Stomach smooth muscle (tissue), 2 donors: ENCODE data around the gene OPN4.
"Not testable (repeated sequence)": the region's sequence is repeated elsewhere in the genome, so short reads cannot be mapped to it uniquely, and the experiment has no call there.

ENCODE experiments used
- H3K27ac ChIP-seq: one replicate; pipeline ENCODE4 v1.7.0; 2013; ENCODE audit warnings: mild to moderate bottlenecking, low read length, inconsistent platforms
- H3K27me3 ChIP-seq, 2 donors: one replicate each; pipeline ENCODE4 v1.7.0; 2013; ENCODE audit warnings: low read length in 2 of 2; ENCODE audit not compliant: insufficient read depth in 2 of 2, control insufficient read depth in 1 of 2
- H3K36me3 ChIP-seq, 2 donors: one replicate each; pipeline ENCODE4 v1.7.0; 2013; ENCODE audit warnings: low read length in 2 of 2; ENCODE audit not compliant: control insufficient read depth in 2 of 2, insufficient read depth in 2 of 2
- H3K4me1 ChIP-seq: one replicate; pipeline ENCODE4 v1.7.0; 2013; ENCODE audit warnings: low read length; ENCODE audit not compliant: control insufficient read depth, insufficient read depth
- H3K4me3 ChIP-seq, 2 donors: one replicate each; pipeline ENCODE4 v1.7.0; 2013; ENCODE audit warnings: low read length in 2 of 2
- H3K9ac ChIP-seq, 2 donors: one replicate each; pipeline ENCODE4 v1.7.0; 2013; ENCODE audit warnings: low read length in 2 of 2, mild to moderate bottlenecking in 1 of 2
- H3K9me3 ChIP-seq, 2 donors: one replicate each; pipeline ENCODE4 v1.7.0; 2013; ENCODE audit warnings: low read length in 2 of 2; ENCODE audit not compliant: control insufficient read depth in 2 of 2
- donor health status: healthy.
- donor health status: Pancreatic carcinoma.

The OPN4 gene, protein sequence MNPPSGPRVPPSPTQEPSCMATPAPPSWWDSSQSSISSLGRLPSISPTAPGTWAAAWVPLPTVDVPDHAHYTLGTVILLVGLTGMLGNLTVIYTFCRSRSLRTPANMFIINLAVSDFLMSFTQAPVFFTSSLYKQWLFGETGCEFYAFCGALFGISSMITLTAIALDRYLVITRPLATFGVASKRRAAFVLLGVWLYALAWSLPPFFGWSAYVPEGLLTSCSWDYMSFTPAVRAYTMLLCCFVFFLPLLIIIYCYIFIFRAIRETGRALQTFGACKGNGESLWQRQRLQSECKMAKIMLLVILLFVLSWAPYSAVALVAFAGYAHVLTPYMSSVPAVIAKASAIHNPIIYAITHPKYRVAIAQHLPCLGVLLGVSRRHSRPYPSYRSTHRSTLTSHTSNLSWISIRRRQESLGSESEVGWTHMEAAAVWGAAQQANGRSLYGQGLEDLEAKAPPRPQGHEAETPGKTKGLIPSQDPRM

DNA sequence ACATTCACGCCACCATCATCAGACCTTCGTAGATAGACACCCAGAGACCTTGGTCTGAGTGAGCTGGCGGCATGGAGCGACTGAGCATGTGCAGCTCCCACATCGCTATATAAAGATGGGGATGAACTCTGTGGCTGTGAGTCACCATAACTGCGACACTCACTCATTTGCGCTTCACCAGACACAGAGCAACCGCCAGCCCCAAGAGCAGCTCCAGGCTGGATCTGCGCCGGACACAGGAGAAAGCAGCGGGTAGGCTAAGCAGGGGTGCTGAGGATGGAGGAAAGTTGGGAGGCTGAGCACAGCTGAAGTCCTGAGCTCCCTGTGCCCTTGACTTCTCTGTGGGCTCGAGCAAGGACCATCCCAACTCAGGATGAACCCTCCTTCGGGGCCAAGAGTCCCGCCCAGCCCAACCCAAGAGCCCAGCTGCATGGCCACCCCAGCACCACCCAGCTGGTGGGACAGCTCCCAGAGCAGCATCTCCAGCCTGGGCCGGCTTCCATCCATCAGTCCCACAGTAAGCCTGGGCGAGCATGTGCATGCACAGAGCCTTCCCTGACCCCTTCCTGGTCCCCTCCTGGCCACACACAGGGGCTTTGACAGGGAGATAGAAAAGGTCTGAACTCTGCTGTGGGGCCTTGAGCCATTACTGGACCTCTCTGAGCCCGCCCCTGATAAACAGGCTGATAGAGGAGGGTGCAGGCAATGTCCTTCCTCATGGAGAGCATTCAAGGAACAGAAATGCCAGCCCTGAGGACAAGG, at the start of gene OPN4:
Gene OPN4, plus strand, starts transcription at position 137 of the 762 bp plus-strand sequence. Its CDS starts 237 bp downstream, at position 374.
- Histone ChIP-seq H3K27me3 (no peaks in the 10 kb centered on the region), H3K4me1 (peaks cover 9% of the 10 kb centered on the region), H3K27ac (no peak within 1 kb of the TSS), H3K9ac (no peak within 1 kb of the TSS), H3K4me3 (no peak within 1 kb of the TSS), H3K9me3 (no peaks in the 10 kb centered on the region), H3K36me3 (no peaks in the 10 kb centered on the region)

DNA sequence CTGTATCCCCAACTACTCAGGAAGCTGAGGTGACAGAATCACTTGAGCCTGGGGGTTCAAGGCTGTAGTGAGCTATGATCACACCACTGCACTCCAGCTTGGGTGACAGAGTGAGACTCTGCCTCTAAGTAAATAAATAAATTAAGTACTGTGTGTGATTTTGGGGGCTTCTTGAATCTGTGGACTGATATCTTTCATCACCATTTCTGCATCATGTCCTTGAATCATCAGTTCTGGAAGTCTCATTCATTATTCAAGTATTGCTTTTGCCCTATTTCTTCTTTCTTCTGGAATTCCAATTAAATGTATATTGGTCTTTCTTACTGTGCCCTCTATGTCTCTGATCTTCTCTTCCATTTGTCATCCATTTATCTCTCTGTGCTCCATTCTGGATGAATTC, 46.7 kb upstream of the OPN4 start:
- no peaks in the 10 kb centered on the region for H3K4me1 ChIP-seq
- no peaks in the 10 kb centered on the region for H3K36me3 ChIP-seq
- H3K27ac ChIP-seq: no peak overlapping the region
- H3K27me3 ChIP-seq: no peaks in the 10 kb centered on the region
- H3K9me3 ChIP-seq: no peaks in the 10 kb centered on the region
- no peak overlapping the region for H3K4me3 ChIP-seq
- H3K9ac ChIP-seq: no peak overlapping the region

DNA sequence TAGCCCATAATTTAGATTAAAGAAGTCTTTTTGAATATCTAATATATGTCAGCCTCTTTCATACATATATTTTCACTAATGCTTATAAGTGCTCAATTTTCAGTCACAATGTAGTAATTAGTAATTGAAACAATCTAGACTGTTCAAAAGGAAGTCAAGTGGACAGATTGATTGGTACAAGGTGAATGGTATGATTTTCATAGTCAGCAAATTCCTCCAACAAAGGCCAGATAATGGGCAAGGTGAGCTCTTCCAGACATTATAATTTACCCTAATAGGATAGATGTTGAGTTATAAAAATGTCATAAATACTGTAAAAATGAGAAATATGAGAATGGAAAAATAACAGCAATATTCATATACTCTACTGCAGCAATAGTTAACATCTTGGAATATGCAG, 44.4 kb upstream of the OPN4 start:
- no peaks in the 10 kb centered on the region for H3K36me3 ChIP-seq
- no peak overlapping the region for H3K27ac ChIP-seq
- no peaks in the 10 kb centered on the region for H3K9me3 ChIP-seq
- H3K4me1 ChIP-seq: no peaks in the 10 kb centered on the region
- no peaks in the 10 kb centered on the region for H3K27me3 ChIP-seq
- H3K9ac ChIP-seq: no peak overlapping the region
- H3K4me3 ChIP-seq: no peak overlapping the region

DNA sequence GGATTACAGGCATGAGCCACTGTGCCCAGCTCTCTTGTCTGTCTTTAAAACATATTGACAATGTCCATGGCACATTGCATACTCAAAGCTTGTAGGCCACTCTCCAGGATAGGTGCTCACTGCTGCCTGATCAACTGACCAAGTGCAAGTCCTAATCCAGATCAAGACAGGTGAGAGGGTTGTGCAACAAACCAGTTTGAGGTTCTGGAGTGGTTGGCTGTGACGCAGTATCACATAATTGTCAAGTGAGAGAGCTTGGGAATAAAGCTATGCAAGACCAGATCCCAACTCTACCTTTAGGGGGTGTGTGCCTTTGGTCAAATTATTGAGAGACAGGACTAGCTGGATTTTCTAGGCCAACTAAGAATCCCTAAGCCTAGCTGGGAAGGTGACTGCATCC, 43.0 kb upstream of the OPN4 start:
- H3K36me3 ChIP-seq: no peaks in the 10 kb centered on the region
- H3K9ac ChIP-seq: no peak overlapping the region
- H3K27ac ChIP-seq: no peak overlapping the region
- H3K27me3 ChIP-seq: no peaks in the 10 kb centered on the region
- H3K4me3 ChIP-seq: no peak overlapping the region
- no peaks in the 10 kb centered on the region for H3K4me1 ChIP-seq
- no peaks in the 10 kb centered on the region for H3K9me3 ChIP-seq

DNA sequence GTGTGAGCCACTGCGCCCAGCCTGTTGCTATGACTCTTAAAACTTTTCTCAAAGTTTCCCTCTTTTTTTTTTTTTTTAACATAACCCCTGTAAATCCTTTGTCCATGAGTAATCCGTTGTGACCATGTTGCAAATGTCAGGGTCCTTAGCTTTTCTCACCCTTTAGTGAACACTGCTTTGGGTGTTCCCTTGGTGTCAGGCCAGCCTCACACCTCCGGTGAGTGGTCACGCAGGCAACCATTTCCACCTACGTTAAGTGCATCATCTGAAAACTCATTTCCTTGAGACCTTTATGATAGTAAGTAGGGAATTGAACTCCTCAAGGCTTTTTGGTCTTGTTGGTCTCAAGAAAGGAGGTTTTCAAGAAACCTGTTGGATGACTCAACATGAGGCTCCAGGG, 41.3 kb upstream of the OPN4 start:
- Histone ChIP-seq H3K4me3 (no peak overlapping the region), H3K27ac (no peak overlapping the region)

DNA sequence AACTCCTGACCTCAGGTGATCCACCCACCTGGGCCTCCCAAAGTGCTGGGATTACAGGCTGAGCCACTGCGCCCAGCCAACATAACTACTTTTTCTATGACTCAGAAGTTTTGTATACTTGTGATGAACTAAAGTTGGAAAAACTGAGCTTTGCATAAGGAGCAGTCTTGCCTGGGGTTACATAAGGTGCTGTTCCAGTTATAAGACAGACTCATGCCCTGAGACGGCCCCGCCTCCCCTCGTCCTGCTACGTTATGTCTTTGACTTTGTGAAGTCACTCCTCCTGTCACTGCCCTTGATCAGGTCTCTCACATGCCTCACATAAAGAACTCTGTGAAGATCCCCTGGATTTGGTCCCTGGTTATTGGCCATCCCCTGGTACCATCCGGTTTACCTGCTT, 40.4 kb upstream of the OPN4 start:
- Histone ChIP-seq H3K4me1 (no peaks in the 10 kb centered on the region), H3K27ac (no peak overlapping the region), H3K9ac (no peak overlapping the region), H3K36me3 (no peaks in the 10 kb centered on the region), H3K4me3 (no peak overlapping the region), H3K27me3 (no peaks in the 10 kb centered on the region), H3K9me3 (no peaks in the 10 kb centered on the region)

More for the DNA sequence above, 41.3 kb upstream of the OPN4 start:
- Histone ChIP-seq H3K27me3 (no peaks in the 10 kb centered on the region), H3K36me3 (no peaks in the 10 kb centered on the region), H3K9ac (no peak overlapping the region), H3K9me3 (no peaks in the 10 kb centered on the region), H3K4me1 (no peaks in the 10 kb centered on the region)

DNA sequence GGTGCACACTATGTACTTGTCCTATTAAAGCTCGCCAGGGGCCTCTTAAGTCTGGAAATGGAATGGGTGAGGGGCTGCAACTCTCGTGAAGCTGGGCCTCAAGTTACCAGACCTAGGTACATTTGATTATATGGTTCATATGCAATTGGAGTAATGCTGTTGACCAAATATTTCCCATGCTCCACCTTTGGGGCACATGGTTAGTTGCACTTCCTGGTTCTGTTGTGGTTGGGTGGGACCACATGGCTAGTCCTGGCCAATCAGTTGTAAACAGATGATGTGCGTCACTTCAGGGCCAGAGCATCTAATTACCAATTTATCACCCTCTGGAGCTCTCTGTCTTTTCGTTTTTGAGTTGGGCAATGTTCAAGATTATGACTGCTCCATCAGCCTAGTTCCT, 39.5 kb upstream of the OPN4 start:
- no peaks in the 10 kb centered on the region for H3K9me3 ChIP-seq
- H3K9ac ChIP-seq: no peak overlapping the region
- H3K36me3 ChIP-seq: no peaks in the 10 kb centered on the region
- no peak overlapping the region for H3K4me3 ChIP-seq
- H3K27ac ChIP-seq: no peak overlapping the region
- no peaks in the 10 kb centered on the region for H3K4me1 ChIP-seq
- no peaks in the 10 kb centered on the region for H3K27me3 ChIP-seq

DNA sequence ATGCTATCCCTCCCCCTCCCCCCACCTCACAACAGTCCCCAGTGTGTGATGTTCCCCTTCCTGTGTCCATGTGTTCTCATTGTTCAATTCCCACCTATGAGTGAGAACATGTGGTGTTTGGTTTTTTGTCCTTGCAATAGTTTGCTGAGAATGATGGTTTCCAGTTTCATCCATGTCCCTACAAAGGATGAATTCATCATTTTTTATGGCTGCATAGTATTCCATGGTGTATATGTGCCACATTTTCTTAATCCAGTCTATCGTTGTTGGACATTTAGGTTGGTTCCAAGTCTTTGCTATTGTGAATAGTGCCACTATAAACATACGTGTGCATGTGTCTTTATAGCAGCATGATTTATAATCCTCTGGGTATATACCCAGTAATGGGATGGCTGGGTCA, 37.1 kb upstream of the OPN4 start:
- not testable (repeated sequence) for H3K4me1 ChIP-seq, H3K9me3 ChIP-seq, H3K36me3 ChIP-seq, H3K27ac ChIP-seq, H3K4me3 ChIP-seq, H3K9ac ChIP-seq, H3K27me3 ChIP-seq

DNA sequence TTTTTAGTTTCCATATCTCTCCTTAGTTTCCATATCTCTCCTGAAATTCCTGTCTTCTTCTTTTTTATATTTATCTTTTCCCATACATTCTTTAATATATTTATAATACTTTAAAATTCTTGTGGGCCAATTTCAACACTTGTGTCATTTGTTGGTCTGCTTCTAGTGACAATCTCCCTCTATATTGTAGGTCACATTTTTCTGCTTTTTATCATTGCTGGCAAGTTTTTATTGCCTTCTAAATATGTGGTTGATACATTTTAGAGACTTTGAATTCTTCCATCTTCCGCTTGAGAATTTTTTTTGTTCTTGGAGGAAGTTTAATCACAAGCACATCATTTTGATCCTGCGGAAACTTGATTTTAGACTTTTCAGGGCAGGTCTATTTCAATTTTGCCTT, 26.0 kb upstream of the OPN4 start:
- peaks cover 18% of the 10 kb centered on the region for H3K4me1 ChIP-seq
- H3K9me3 ChIP-seq: no peaks in the 10 kb centered on the region
- H3K27ac ChIP-seq: no peak overlapping the region
- no peaks in the 10 kb centered on the region for H3K36me3 ChIP-seq
- no peak overlapping the region for H3K4me3 ChIP-seq
- H3K27me3 ChIP-seq: no peaks in the 10 kb centered on the region
- H3K9ac ChIP-seq: no peak overlapping the region

DNA sequence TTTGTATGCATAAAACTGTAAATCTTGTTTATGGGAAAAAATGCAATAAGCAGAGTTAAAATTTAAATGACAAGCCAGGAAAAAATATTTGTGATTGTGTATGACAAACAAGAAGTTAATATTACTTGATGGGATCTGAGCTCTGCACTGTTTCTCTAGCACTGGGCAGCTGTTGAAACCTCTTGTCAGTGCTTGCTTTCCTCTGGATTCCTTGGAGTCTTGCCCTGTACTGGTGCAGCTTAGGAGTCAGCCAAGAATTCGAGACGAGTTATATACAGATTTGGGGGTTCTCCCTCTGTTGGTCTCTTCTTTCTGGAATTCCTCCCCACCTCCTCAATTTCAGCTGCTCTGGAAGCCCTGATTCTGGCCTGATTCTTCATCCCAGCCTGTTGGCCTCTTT, 24.3 kb upstream of the OPN4 start:
- Histone ChIP-seq H3K9me3 (no peaks in the 10 kb centered on the region), H3K27ac (no peak overlapping the region), H3K4me3 (no peak overlapping the region), H3K9ac (no peak overlapping the region), H3K4me1 (peaks cover 18% of the 10 kb centered on the region), H3K27me3 (no peaks in the 10 kb centered on the region), H3K36me3 (no peaks in the 10 kb centered on the region)
